H9 (cell line): ENCODE measurements around the gene ZNF423. TPM values are rescaled to one million over a fixed set of nuclear protein-coding genes. Genes with fewer than 3 reads are reported as not detected.
A peak's percentile ranks its signal among the peaks of the same experiment; 100 is the strongest.

Experiments used
- DNase-seq: peaks from one replicate; pipeline ENCODE4 v3.0.0-alpha.2; 2017
- H2AFZ ChIP-seq: one replicate; pipeline ENCODE4 v1.6.1; 2013; ENCODE audit warnings: mild to moderate bottlenecking, low read length, control low read depth, moderate library complexity
- H2AK5ac ChIP-seq: 2 replicates; pipeline ENCODE4 v1.6.1; 2013; ENCODE audit warnings: low read length, control low read depth, mixed read lengths; ENCODE audit not compliant: insufficient read length
- H2BK120ac ChIP-seq: one replicate; pipeline ENCODE4 v1.6.1; 2013; ENCODE audit warnings: low read depth, mild to moderate bottlenecking, low read length, control low read depth, inconsistent platforms; ENCODE audit not compliant: poor library complexity, severe bottlenecking
- H2BK12ac ChIP-seq: 2 replicates; pipeline ENCODE4 v1.6.1; 2013; ENCODE audit warnings: low read length, control low read depth, mixed read lengths, low read depth; ENCODE audit not compliant: insufficient read length
- H2BK15ac ChIP-seq: 2 replicates; pipeline ENCODE4 v1.6.1; 2013; ENCODE audit warnings: low read depth, low read length, control low read depth
- H2BK20ac ChIP-seq: one replicate; pipeline ENCODE4 v1.6.1; 2013; ENCODE audit warnings: low read depth, mild to moderate bottlenecking, low read length, control low read depth, inconsistent platforms; ENCODE audit not compliant: poor library complexity, severe bottlenecking
- H2BK5ac ChIP-seq: 2 replicates; pipeline ENCODE4 v1.6.1; 2013; ENCODE audit warnings: low read length, control low read depth, mixed read lengths; ENCODE audit not compliant: insufficient read length
- H3K14ac ChIP-seq: 2 replicates; pipeline ENCODE4 v1.6.1; 2013; ENCODE audit warnings: low read length, control low read depth; ENCODE audit not compliant: insufficient read depth
- H3K18ac ChIP-seq: 2 replicates; pipeline ENCODE4 v1.6.1; 2013; ENCODE audit warnings: low read depth, mild to moderate bottlenecking, mixed read lengths, low read length, control low read depth; ENCODE audit not compliant: insufficient read length
- H3K23ac ChIP-seq: 2 replicates; pipeline ENCODE4 v1.6.1; 2013; ENCODE audit warnings: low read length, control low read depth, mixed read lengths, low read depth; ENCODE audit not compliant: insufficient read length
- H3K23me2 ChIP-seq: 2 replicates; pipeline ENCODE4 v1.6.1; 2013; ENCODE audit warnings: low read depth, mild to moderate bottlenecking, mixed read lengths, low read length, control low read depth; ENCODE audit not compliant: insufficient read length, poor library complexity, severe bottlenecking
- H3K27ac ChIP-seq: 2 replicates; pipeline ENCODE4 v1.5.1; 2013; ENCODE audit warnings: low read length, control low read depth, mixed read lengths, low read depth; ENCODE audit not compliant: insufficient read length
- H3K27me3 ChIP-seq: 2 replicates; pipeline ENCODE4 v1.6.1; 2013; ENCODE audit warnings: low read length, control low read depth, inconsistent platforms; ENCODE audit not compliant: insufficient read depth
- H3K4ac ChIP-seq: 2 replicates; pipeline ENCODE4 v1.6.1; 2013; ENCODE audit warnings: low read depth, mild to moderate bottlenecking, control low read depth, inconsistent platforms, low read length, moderate library complexity
- H3K4me1 ChIP-seq: 2 replicates; pipeline ENCODE4 v1.6.1; 2013; ENCODE audit warnings: low read length, control low read depth, inconsistent platforms; ENCODE audit not compliant: insufficient read depth
- H3K4me2 ChIP-seq: 2 replicates; pipeline ENCODE4 v1.6.1; 2013; ENCODE audit warnings: low read length, control low read depth, mixed read lengths; ENCODE audit not compliant: insufficient read length, insufficient read depth
- H3K56ac ChIP-seq: 2 replicates; pipeline ENCODE4 v1.6.1; 2013; ENCODE audit warnings: low read depth, mild to moderate bottlenecking, mixed read lengths, low read length, control low read depth; ENCODE audit not compliant: insufficient read length
- H3K79me1 ChIP-seq: 2 replicates; pipeline ENCODE4 v1.6.1; 2013; ENCODE audit warnings: low read depth, mild to moderate bottlenecking, moderate library complexity, low read length, control low read depth, inconsistent platforms; ENCODE audit not compliant: insufficient read depth, poor library complexity, severe bottlenecking
- H3K79me2 ChIP-seq: 2 replicates; pipeline ENCODE4 v1.6.1; 2013; ENCODE audit warnings: low read length, control low read depth, inconsistent platforms; ENCODE audit not compliant: insufficient read depth
- H3K9ac ChIP-seq: 2 replicates; pipeline ENCODE4 v1.6.1; 2013; ENCODE audit warnings: low read length, control low read depth, mixed read lengths; ENCODE audit not compliant: insufficient read length; ENCODE audit errors: extremely low read depth
- H3K9me3 ChIP-seq: one replicate; pipeline ENCODE4 v1.6.1; 2013; ENCODE audit warnings: low read depth, low read length, inconsistent platforms; ENCODE audit not compliant: control insufficient read depth
- H3T11ph ChIP-seq: one replicate; pipeline ENCODE4 v1.6.1; 2013; ENCODE audit warnings: mild to moderate bottlenecking, low read length, control low read depth, inconsistent platforms
- H4K20me1 ChIP-seq: one replicate; pipeline ENCODE4 v1.6.1; 2013; ENCODE audit not compliant: control insufficient read depth, insufficient read length, insufficient read depth
- H4K5ac ChIP-seq: 2 replicates; pipeline ENCODE4 v1.6.1; 2013; ENCODE audit warnings: low read depth, mild to moderate bottlenecking, mixed read lengths, low read length, control low read depth; ENCODE audit not compliant: insufficient read length
- H4K8ac ChIP-seq: replicated peaks from 2 replicates; pipeline ENCODE4 v1.6.1; 2013; ENCODE audit warnings: low read length, control low read depth, mixed read lengths, low read depth; ENCODE audit not compliant: insufficient read length
- H4K91ac ChIP-seq: 2 replicates; pipeline ENCODE4 v1.6.1; 2013; ENCODE audit warnings: low read depth, mild to moderate bottlenecking, moderate library complexity, mixed read lengths, low read length, control low read depth; ENCODE audit not compliant: insufficient read length
- H3K27ac Mint-ChIP-seq, 3 experiments: 2 replicates in 2 of 3; 3 replicates in 1 of 3; pipeline ENCODE4 v1.8.0; 2020 to 2021; ENCODE audit warnings: mixed read lengths in 3 of 3, mild to moderate bottlenecking in 1 of 3, moderate library complexity in 1 of 3
- H3K27me3 Mint-ChIP-seq: 2 replicates; pipeline ENCODE4 v1.8.0; 2021; ENCODE audit warnings: low read depth, mild to moderate bottlenecking, moderate library complexity, mixed read lengths
- H3K36me3 Mint-ChIP-seq, 3 experiments: 2 replicates in 2 of 3; 3 replicates in 1 of 3; pipeline ENCODE4 v1.8.0; 2020 to 2021; ENCODE audit warnings: low read depth in 3 of 3, mixed read lengths in 3 of 3; ENCODE audit not compliant: insufficient read depth in 1 of 3
- H3K4me1 Mint-ChIP-seq, 2 experiments: 2 replicates each; pipeline ENCODE4 v1.8.0; 2020; ENCODE audit warnings: mixed read lengths in 2 of 2
- H3K4me3 Mint-ChIP-seq, 2 experiments: 2 replicates in 1 of 2; 3 replicates in 1 of 2; pipeline ENCODE4 v1.8.0; 2020 to 2021; ENCODE audit warnings: mild to moderate bottlenecking in 2 of 2, mixed read lengths in 2 of 2, moderate library complexity in 1 of 2
- H3K9me3 Mint-ChIP-seq, 2 experiments: 2 replicates in 1 of 2; 3 replicates in 1 of 2; pipeline ENCODE4 v1.8.0; 2020; ENCODE audit warnings: mild to moderate bottlenecking in 2 of 2, mixed read lengths in 2 of 2, moderate library complexity in 1 of 2
- CTCF ChIP-seq: fragments of 200-600 bp; sonication (generic); conservative IDR thresholded peaks from 3 replicates; pipeline ENCODE4 v1.8.0; 2021; ENCODE audit warnings: antibody characterized with exemption, mild to moderate bottlenecking
- WGBS: extraction: QIAGEN DNeasy Blood & Tissue Kit; methylation state at CpG from one replicate; pipeline ENCODE4 v1.1.7; 2013; ENCODE audit warnings: missing lambda C conversion rate, low lambda C conversion rate, mixed read lengths; ENCODE audit not compliant: insufficient read length; ENCODE audit errors: extremely low coverage; 5-methylcytosine and 5-hydroxymethylcytosine counted together
- total RNA-seq: library from RNA; stranded (reverse); gene quantifications from 2 replicates; pipeline ENCODE4 v1.2.1, GENCODE V29; 2021

ZNF423 gene
- total RNA-seq, 1 experiment from 2014 or later = 51.5 TPM

- Histone ChIP-seq H3K4ac (no peak overlapping the region), H3K18ac (no peak overlapping the region), H3K14ac (no peak overlapping the region), H3K9me3 (no peaks in the 10 kb centered on the region), H3K23me2 (no peaks in the 10 kb centered on the region), H3K23ac (no peak overlapping the region), H3K9ac (no peak overlapping the region), H2BK120ac (no peak overlapping the region), H3K27ac (no peak overlapping the region), H2BK20ac (no peak overlapping the region), H4K8ac (no peak overlapping the region), H2BK12ac (no peak overlapping the region), H3K4me1 (peaks cover 23% of the 10 kb centered on the region; the same call in 1 of the 2 replicates), H3K56ac (no peak overlapping the region), H2BK15ac (no peak overlapping the region), H2AFZ (no peak overlapping the region), H3T11ph (no peak overlapping the region), H4K91ac (no peak overlapping the region), H3K4me2 (no peak overlapping the region), H3K27me3 (no peaks in the 10 kb centered on the region), H4K5ac (no peak overlapping the region), H2AK5ac (no peak overlapping the region), H3K79me1 (no peaks in the 10 kb centered on the region), H3K79me2 (no peaks in the 10 kb centered on the region; the same call in 1 of the 2 replicates), H4K20me1 (no peaks in the 10 kb centered on the region), H2BK5ac (no peak overlapping the region)
- WGBS = no CpG with 5 or more reads among the region's 11 CpGs
- H3K27me3 Mint-ChIP-seq = no peaks in the 10 kb centered on the region
- DNase-seq = no peak
- no peak overlapping the region for H3K4me3 Mint-ChIP-seq
- no peaks in the 10 kb centered on the region for H3K9me3 Mint-ChIP-seq
- H3K4me1 Mint-ChIP-seq = peaks cover 24 to 34% of the 10 kb centered on the region in 2 experiments
- TF ChIP-seq CTCF = no peak
- peak overlapping the region in 1 of 3 experiments; percentile 79; a peak in 1 of 7 replicates for H3K27ac Mint-ChIP-seq
- peaks cover 0 to 5% (median 5%) of the 10 kb centered on the region in 3 experiments; a peak in 5 of 7 replicates for H3K36me3 Mint-ChIP-seq
Observed at GRCh38 chr16:49778202-49778930, 77.5 kb downstream of the ZNF423 start.
